A375 (cell line): Measurements from ENCODE around the gene KRTAP21-2. TPM values are rescaled to one million over a fixed set of nuclear protein-coding genes. Genes with fewer than 3 reads are reported as not detected.

Experiments
- small RNA-seq: library from RNA; depleted of rRNA; stranded (forward); fragments of <200 nt; gene quantifications from one replicate; pipeline ENCODE3, GENCODE V24; 2014
- total RNA-seq: library from RNA; depleted of rRNA; stranded (reverse); fragments of >200 nt; shearing (Covaris generic); gene quantifications from 2 replicates; pipeline ENCODE4 v1.2.3, GENCODE V29; 2014; rRNA removed

The KRTAP21-2 gene
- total RNA-seq, result not detected in 2 replicates

DNA sequence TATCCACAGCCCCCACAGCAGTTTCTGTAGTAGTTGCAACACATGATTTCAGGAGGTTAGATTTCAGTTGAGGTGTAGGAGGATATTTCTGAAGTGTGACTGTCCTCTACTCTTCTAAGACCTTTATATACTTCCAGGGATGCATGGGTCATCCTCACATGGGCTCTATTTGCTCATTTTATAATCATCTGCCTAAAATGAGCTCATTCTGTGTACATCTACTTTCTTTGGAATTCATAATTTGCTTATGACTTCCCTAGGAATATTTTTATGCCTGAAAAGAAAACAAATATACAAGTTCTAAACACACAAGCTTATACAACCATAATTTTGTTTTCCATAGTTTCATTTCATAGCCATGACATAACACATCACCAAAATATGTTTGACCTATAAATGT, at the start of gene KRTAP21-2:
KRTAP21-2 (minus strand) TSS at position 101 of the 400 bp plus-strand sequence; CDS start at position 44, 57 bp downstream.

DNA sequence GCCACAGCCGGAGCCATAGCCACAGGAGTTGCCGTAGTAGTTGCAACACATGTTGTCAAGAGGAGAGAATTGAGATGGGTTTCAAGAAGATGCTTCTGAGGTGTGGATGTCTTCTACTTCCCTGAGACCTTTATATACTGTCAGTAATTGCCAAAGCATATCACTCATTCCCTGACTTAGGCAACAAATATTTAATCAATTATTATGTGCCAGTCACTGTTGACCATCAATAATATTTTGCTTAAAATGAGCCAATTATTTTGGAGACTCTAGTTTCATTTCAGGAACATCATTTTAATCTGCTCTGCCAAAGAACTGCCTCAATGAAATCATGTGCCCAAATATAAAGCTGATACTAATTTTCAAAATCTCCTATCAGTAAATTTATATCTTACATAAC, 8.3 kb upstream of the KRTAP21-2 start, which contains the start of gene KRTAP21-1:
KRTAP21-1 (minus strand) TSS at position 101 of the 400 bp plus-strand sequence; CDS start at position 51, 50 bp downstream.

DNA sequence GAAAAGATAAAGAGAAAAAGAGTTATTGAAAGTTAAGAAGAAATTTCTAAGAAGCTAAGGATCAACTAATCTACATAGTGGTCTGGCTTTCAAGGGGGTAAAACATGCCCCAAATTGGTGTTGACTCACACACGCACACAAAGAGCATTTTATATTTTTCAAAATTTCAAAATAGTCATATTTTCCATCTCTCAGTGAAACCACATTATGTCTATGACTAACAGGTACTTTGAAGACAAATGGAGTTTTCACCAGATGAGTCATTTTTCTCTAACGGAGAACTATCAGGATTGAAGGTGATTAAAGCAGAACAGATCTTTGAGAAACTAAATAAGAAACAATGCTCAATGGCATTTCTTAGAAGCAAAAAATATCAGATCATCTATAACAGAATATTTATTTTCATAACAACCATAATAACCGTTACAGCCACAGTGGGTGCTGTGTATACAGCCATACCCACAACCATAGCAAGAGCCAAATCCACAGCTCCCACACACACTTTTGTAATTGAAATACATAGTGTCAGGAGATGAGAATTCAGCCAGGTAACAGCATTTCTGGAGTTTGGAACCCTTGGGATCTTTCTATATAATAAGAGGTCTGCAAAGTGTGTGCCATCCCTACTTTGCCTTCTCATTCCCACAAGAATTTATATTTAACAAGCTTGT, 28.7 kb downstream of the KRTAP21-2 start, which contains the start of gene KRTAP21-3:
KRTAP21-3 (minus strand) TSS at position 539 of the 671 bp plus-strand sequence; CDS start at position 521, 18 bp downstream.

Small RNA genes lying within 50 kb of the gene (small RNA-seq; reads per million reads assigned to genes)
- gene AP000244.1 (not detected), gene KRTAP21-3 (not detected)

Other genes starting within 250 kb of the KRTAP21-2 start
- gene KRTAP19-5, start 245.1 kb downstream of the KRTAP21-2 start, total RNA-seq, result not detected in 2 replicates
- gene KRTAP19-6, start 205.4 kb downstream of the KRTAP21-2 start, total RNA-seq, result not detected in 2 replicates
- gene KRTAP19-7, start 185.9 kb downstream of the KRTAP21-2 start, total RNA-seq, result not detected in 2 replicates
- not detected in 2 replicates for gene KRTAP22-2, start 156.9 kb downstream of the KRTAP21-2 start, total RNA-seq
- gene KRTAP6-3, start 154.8 kb downstream of the KRTAP21-2 start, total RNA-seq, result not detected in 2 replicates
- not detected in 2 replicates for gene KRTAP6-2, start 148.4 kb downstream of the KRTAP21-2 start, total RNA-seq
- not detected in 2 replicates for gene KRTAP22-1, start 146.2 kb downstream of the KRTAP21-2 start, total RNA-seq
- gene KRTAP6-1, start 133.3 kb downstream of the KRTAP21-2 start, total RNA-seq, result not detected in 2 replicates
- gene KRTAP20-1, start 130.8 kb downstream of the KRTAP21-2 start, total RNA-seq, result not detected in 2 replicates
- not detected in 2 replicates for gene KRTAP20-4, start 126.6 kb downstream of the KRTAP21-2 start, total RNA-seq
- gene KRTAP20-2, start 112.1 kb downstream of the KRTAP21-2 start, total RNA-seq, result 1.5 TPM in 1 of 2 replicates, not detected in the other
- gene KRTAP20-3, start 104.4 kb downstream of the KRTAP21-2 start, total RNA-seq, result not detected in 2 replicates
- gene KRTAP21-3, start 28.5 kb downstream of the KRTAP21-2 start, total RNA-seq, result not detected in 2 replicates
- gene KRTAP21-1, start 8.2 kb upstream of the KRTAP21-2 start, total RNA-seq, result not detected in 2 replicates
- gene KRTAP8-1, start 66.0 kb upstream of the KRTAP21-2 start, total RNA-seq, result not detected in 2 replicates
- gene KRTAP7-1, start 82.5 kb upstream of the KRTAP21-2 start, total RNA-seq, result not detected in 2 replicates
- gene KRTAP11-1, start 134.3 kb upstream of the KRTAP21-2 start, total RNA-seq, result not detected in 2 replicates